PC-9 (cell line): ENCODE results near the gene TRIP13. TPM values are rescaled to one million over a fixed set of nuclear protein-coding genes. Genes with fewer than 3 reads are reported as not detected.

Experiments used
- BruUV-seq: library from RNA; stranded (reverse); fragments of 400-500 nt; replicated peaks from 2 replicates; lab custom pipeline; 2021; lab: Mats Ljungman, UMichigan
- CTCF ChIA-PET: fragments of 300-600 bp; sonication (Branson Sonifier 250); formaldehyde crosslinking; loops from one replicate; lab custom pipeline; 2022; ENCODE audit warnings: antibody characterized with exemption; lab: Charles Lee
- POLR2A ChIA-PET: fragments of 300-600 bp; sonication (Branson Sonifier 250); formaldehyde crosslinking; loops from one replicate; lab custom pipeline; 2022; ENCODE audit warnings: antibody characterized with exemption; ENCODE audit not compliant: unreplicated experiment; lab: Charles Lee
- DNase-seq, 2 experiments: peaks; one replicate each; pipeline versions ENCODE4 v3.0.0 to v3.0.0-alpha.2; 2015 to 2022; ENCODE audit warnings: mixed read lengths in 1 of 2
- H2AFZ ChIP-seq: fragments of 200-600 bp; sonication (generic); 2 replicates; pipeline ENCODE4 v1.8.1; 2017; ENCODE audit warnings: antibody characterized with exemption
- H3F3A ChIP-seq: fragments of 200-600 bp; sonication (generic); 2 replicates; pipeline ENCODE4 v1.8.1; 2017; ENCODE audit warnings: antibody characterized with exemption, mild to moderate bottlenecking, low read depth; ENCODE audit not compliant: insufficient read depth
- H3K27ac ChIP-seq: fragments of 200-600 bp; sonication (generic); 2 replicates; pipeline ENCODE4 v1.6.1; 2016; ENCODE audit warnings: mixed run types
- H3K27me3 ChIP-seq: fragments of 200-600 bp; sonication (generic); 2 replicates; pipeline ENCODE4 v1.6.1; 2016; ENCODE audit warnings: low read depth, mixed run types; ENCODE audit not compliant: insufficient read depth
- H3K36me3 ChIP-seq: fragments of 200-600 bp; sonication (generic); 2 replicates; pipeline ENCODE4 v1.6.1; 2016; ENCODE audit warnings: low read depth, mixed run types
- H3K4me1 ChIP-seq: fragments of 200-600 bp; sonication (generic); replicated peaks from 2 replicates; pipeline ENCODE4 v1.6.1; 2016; ENCODE audit warnings: mixed run types; ENCODE audit not compliant: insufficient read depth
- H3K4me2 ChIP-seq: fragments of 200-600 bp; sonication (generic); 2 replicates; pipeline ENCODE4 v1.6.1; 2017; ENCODE audit warnings: mixed run types
- H3K4me3 ChIP-seq: fragments of 200-600 bp; sonication (generic); 2 replicates; pipeline ENCODE4 v1.6.1; 2016; ENCODE audit warnings: mixed run types
- H3K79me2 ChIP-seq: fragments of 200-600 bp; sonication (generic); 2 replicates; pipeline ENCODE4 v1.6.1; 2017; ENCODE audit warnings: low read depth, mixed run types
- H3K9me2 ChIP-seq: fragments of 200-600 bp; sonication (generic); 2 replicates; pipeline ENCODE4 v1.8.1; 2017; ENCODE audit warnings: mild to moderate bottlenecking; ENCODE audit not compliant: insufficient read depth
- H3K9me3 ChIP-seq: fragments of 200-600 bp; sonication (generic); 2 replicates; pipeline ENCODE4 v1.8.1; 2016; ENCODE audit warnings: low read depth; ENCODE audit not compliant: insufficient read depth
- H4K20me1 ChIP-seq: fragments of 200-600 bp; sonication (generic); 2 replicates; pipeline ENCODE4 v1.8.1; 2017; ENCODE audit not compliant: insufficient read depth
- CTCF ChIP-seq: fragments of 200-600 bp; sonication (generic); conservative IDR thresholded peaks from 2 replicates; pipeline ENCODE4 v1.6.1; 2017; ENCODE audit warnings: mixed run types, antibody characterized with exemption, mild to moderate bottlenecking, moderate library complexity
- EZH2 ChIP-seq: fragments of 200-600 bp; sonication (generic); IDR thresholded peaks from 2 replicates; pipeline ENCODE4 v1.8.0; 2017; ENCODE audit warnings: antibody characterized with exemption, low read depth
- intact Hi-C: fragments of 100-400 bp; cut with micrococcal nuclease; formaldehyde crosslinking; loops from one replicate; pipeline ENCODE4 v1.10.0; 2022; ENCODE audit not compliant: unreplicated experiment
- total RNA-seq: library from RNA; stranded (reverse); gene quantifications from 2 replicates; pipeline ENCODE4 v1.2.3, GENCODE V29; 2021

The TRIP13 gene
- total RNA-seq, 1 experiment from 2014 or later = 74.0 TPM

- 0 out of 2 replicates have a peak, but pooled peaks cover 10% of the 10 kb centered on the region for H4K20me1 ChIP-seq
- intact Hi-C loops = no loop called here
- no peaks in the 10 kb centered on the region for H3K79me2 ChIP-seq
- H3K9me3 ChIP-seq = no peaks in the 10 kb centered on the region
- no peaks in the 10 kb centered on the region for H3F3A ChIP-seq
- H3K4me1 ChIP-seq = no peaks in the 10 kb centered on the region
- H3K36me3 ChIP-seq = no peaks in the 10 kb centered on the region
- no TSS peak for BruUV-seq
- H3K9me2 ChIP-seq = no peaks in the 10 kb centered on the region
- TF ChIP-seq EZH2 (no peak), CTCF (no peak)
- DNase-seq = no peak
- H3K4me3 ChIP-seq = no peak overlapping the region
- CTCF ChIA-PET = no interaction called here
- no peak overlapping the region for H2AFZ ChIP-seq
- H3K27me3 ChIP-seq = peaks cover 100% of the 10 kb centered on the region
- no peak overlapping the region for H3K27ac ChIP-seq
- POLR2A ChIA-PET = no interaction called here
- peak overlapping the region; percentile 15; the same call in 1 of the 2 replicates for H3K4me2 ChIP-seq
These were observed 72.1 kb downstream of the TRIP13 start for GRCh38 chr5:964821-965220.

GRCh38 chr5:965604-966344 lies 73.1 kb downstream of the TRIP13 start:
- Histone ChIP-seq H3K36me3 (no peaks in the 10 kb centered on the region), H3F3A (no peaks in the 10 kb centered on the region), H3K79me2 (no peaks in the 10 kb centered on the region), H3K27me3 (peaks cover 100% of the 10 kb centered on the region), H4K20me1 (peaks cover 13% of the 10 kb centered on the region; the same call in 1 of the 2 replicates), H3K9me2 (no peaks in the 10 kb centered on the region), H3K4me2 (no peak overlapping the region), H3K4me3 (no peak overlapping the region), H3K4me1 (no peaks in the 10 kb centered on the region), H3K27ac (no peak overlapping the region), H3K9me3 (no peaks in the 10 kb centered on the region), H2AFZ (no peak overlapping the region)
- CTCF ChIA-PET = no interaction called here
- BruUV-seq = no TSS peak
- no peak for TF ChIP-seq EZH2
- no peak for TF ChIP-seq CTCF
- intact Hi-C loops = no loop called here
- no peak for DNase-seq
- POLR2A ChIA-PET = interaction anchor here (0.7 kb wide), 1 partner anchor 364 kb away, joined by 6 read pairs; no protein-coding TSS in a partner anchor

- no peaks in the 10 kb centered on the region for H3K9me3 ChIP-seq
- no peaks in the 10 kb centered on the region for H3K4me1 ChIP-seq
- peaks cover 100% of the 10 kb centered on the region for H3K27me3 ChIP-seq
- ChIA-PET POLR2A (interaction anchor here (0.7 kb wide), 1 partner anchor 364 kb away, joined by 6 read pairs; no protein-coding TSS in a partner anchor), CTCF (no interaction called here)
- no peaks in the 10 kb centered on the region for H3K36me3 ChIP-seq
- no peaks in the 10 kb centered on the region for H3F3A ChIP-seq
- peaks cover 13% of the 10 kb centered on the region; the same call in 1 of the 2 replicates for H4K20me1 ChIP-seq
- H3K4me2 ChIP-seq = no peak overlapping the region
- DNase-seq = no peak
- H2AFZ ChIP-seq = no peak overlapping the region
- no peaks in the 10 kb centered on the region for H3K79me2 ChIP-seq
- H3K4me3 ChIP-seq = no peak overlapping the region
- no TSS peak for BruUV-seq
- H3K27ac ChIP-seq = no peak overlapping the region
- TF ChIP-seq EZH2 (no peak), CTCF (no peak)
- intact Hi-C loops = no loop called here
- no peaks in the 10 kb centered on the region for H3K9me2 ChIP-seq
These were observed 73.6 kb downstream of the TRIP13 start for GRCh38 chr5:966345-966710.
